ENCODE data around the gene HSPA1L.

The HSPA1L gene

GRCh38 chr6:31767096-31767645 is 47.9 kb downstream of the HSPA1L start:
- Mint-ChIP-seq H3K4me1 (peaks cover 57% of the 10 kb centered on the region), H3K27ac (no peak overlapping the region), H3K4me3 (no peak overlapping the region), H3K27me3 (no peaks in the 10 kb centered on the region), H3K9me3 (peaks cover 3% of the 10 kb centered on the region), H3K36me3 (peaks cover 20% of the 10 kb centered on the region)
- CTCF ChIA-PET: no interaction called here
- no peak for DNase-seq

- Mint-ChIP-seq H3K4me3 (no peak overlapping the region), H3K27me3 (no peaks in the 10 kb centered on the region), H3K36me3 (peaks cover 21% of the 10 kb centered on the region), H3K4me1 (peaks cover 48% of the 10 kb centered on the region), H3K27ac (peak overlapping the region; percentile 49), H3K9me3 (no peaks in the 10 kb centered on the region)
- CTCF ChIA-PET: interaction anchor here (0.9 kb wide), 1 partner anchor 12 kb away, joined by 3 read pairs; no protein-coding TSS in a partner anchor
- no peak for DNase-seq
Observed at GRCh38 chr6:31765910-31766794, 48.9 kb downstream of the HSPA1L start.

- Mint-ChIP-seq H3K36me3 (peaks cover 27% of the 10 kb centered on the region), H3K27ac (no peak overlapping the region), H3K4me1 (peaks cover 42% of the 10 kb centered on the region), H3K9me3 (no peaks in the 10 kb centered on the region), H3K4me3 (no peak overlapping the region), H3K27me3 (no peaks in the 10 kb centered on the region)
- CTCF ChIA-PET: interaction anchor here (0.9 kb wide), 1 partner anchor 13 kb away, joined by 3 read pairs; no protein-coding TSS in a partner anchor
- no peak for DNase-seq
Observed at GRCh38 chr6:31765559-31765909, 49.5 kb downstream of the HSPA1L start.

GRCh38 chr6:31764198-31764597 is 50.9 kb downstream of the HSPA1L start:
- H3K36me3 Mint-ChIP-seq: peaks cover 34% of the 10 kb centered on the region
- H3K4me3 Mint-ChIP-seq: no peak overlapping the region
- no peaks in the 10 kb centered on the region for H3K9me3 Mint-ChIP-seq
- H3K27me3 Mint-ChIP-seq: no peaks in the 10 kb centered on the region
- peaks cover 30% of the 10 kb centered on the region for H3K4me1 Mint-ChIP-seq
- DNase-seq: no peak
- H3K27ac Mint-ChIP-seq: no peak overlapping the region
- CTCF ChIA-PET: no interaction called here

- CTCF ChIA-PET: no interaction called here
Observed at GRCh38 chr6:31763619-31763940, 51.5 kb downstream of the HSPA1L start.

GRCh38 chr6:31762878-31763618 is 52.0 kb downstream of the HSPA1L start:
- Mint-ChIP-seq H3K27ac (no peak overlapping the region), H3K27me3 (no peaks in the 10 kb centered on the region), H3K36me3 (peaks cover 41% of the 10 kb centered on the region), H3K4me1 (peaks cover 23% of the 10 kb centered on the region), H3K9me3 (no peaks in the 10 kb centered on the region), H3K4me3 (no peak overlapping the region)
- no peak for DNase-seq
- CTCF ChIA-PET: no interaction called here

More at GRCh38 chr6:31763619-31763940, 51.5 kb downstream of the HSPA1L start:
- peaks cover 28% of the 10 kb centered on the region for H3K4me1 Mint-ChIP-seq
- H3K27me3 Mint-ChIP-seq: no peaks in the 10 kb centered on the region
- DNase-seq: no peak
- H3K4me3 Mint-ChIP-seq: no peak overlapping the region
- peaks cover 38% of the 10 kb centered on the region for H3K36me3 Mint-ChIP-seq
- H3K9me3 Mint-ChIP-seq: no peaks in the 10 kb centered on the region
- no peak overlapping the region for H3K27ac Mint-ChIP-seq

GRCh38 chr6:31762356-31762755 is 52.7 kb downstream of the HSPA1L start, which contains the start of gene SAPCD1:
TSS of gene SAPCD1 (plus strand) at chr6:31762656. CDS start at chr6:31763055, 399 bp downstream.
- H3K36me3 Mint-ChIP-seq: peaks cover 43% of the 10 kb centered on the region
- no peak for DNase-seq
- H3K4me1 Mint-ChIP-seq: peaks cover 20% of the 10 kb centered on the region
- no peaks in the 10 kb centered on the region for H3K9me3 Mint-ChIP-seq
- H3K27ac Mint-ChIP-seq: no peak within 1 kb of the TSS
- H3K27me3 Mint-ChIP-seq: no peaks in the 10 kb centered on the region
- CTCF ChIA-PET: no interaction called here
- no peak within 1 kb of the TSS for H3K4me3 Mint-ChIP-seq

GRCh38 chr6:31761343-31761742 is 53.7 kb downstream of the HSPA1L start:
- H3K4me3 Mint-ChIP-seq: no peak overlapping the region
- CTCF ChIA-PET: interaction anchor here (3.1 kb wide), 1 partner anchor 8 kb away, joined by 16 read pairs; no protein-coding TSS in a partner anchor
- no peaks in the 10 kb centered on the region for H3K9me3 Mint-ChIP-seq
- H3K4me1 Mint-ChIP-seq: peaks cover 20% of the 10 kb centered on the region
- H3K27me3 Mint-ChIP-seq: no peaks in the 10 kb centered on the region
- H3K27ac Mint-ChIP-seq: no peak overlapping the region
- peaks cover 43% of the 10 kb centered on the region for H3K36me3 Mint-ChIP-seq
- DNase-seq: no peak

GRCh38 chr6:31760790-31761189 is 54.3 kb downstream of the HSPA1L start:
- CTCF ChIA-PET: interaction anchor here (3.1 kb wide), 1 partner anchor 9 kb away, joined by 16 read pairs; no protein-coding TSS in a partner anchor
- Mint-ChIP-seq H3K27me3 (no peaks in the 10 kb centered on the region), H3K27ac (no peak overlapping the region), H3K9me3 (no peaks in the 10 kb centered on the region), H3K36me3 (peaks cover 43% of the 10 kb centered on the region), H3K4me3 (no peak overlapping the region), H3K4me1 (peaks cover 20% of the 10 kb centered on the region)
- DNase-seq: no peak
